A549 (cell line): ENCODE measurements around the gene ANKS1B. TPM values are rescaled to one million over a fixed set of nuclear protein-coding genes. Genes with fewer than 3 reads are reported as not detected.

Source experiments
- ATAC-seq, 2 experiments: fragments of 200-7000 bp in 1 of 2; fragments of >200 bp in 1 of 2; cut with Nextera tagmentation in 1 of 2; cut with Tn5 transposase in 1 of 2; 3 replicates each; pipeline versions ENCODE4 v1.8.0 to v1.9.1; 2018 to 2020; ENCODE audit warnings: mild to moderate bottlenecking in 1 of 2, moderate library complexity in 1 of 2
- CTCF ChIA-PET: fragments of 300-600 bp; sonication (Branson Sonifier 250); formaldehyde crosslinking; extraction: SDS; loops from one replicate; lab custom pipeline; 2021; ENCODE audit warnings: antibody characterized with exemption, inconsistent platforms; lab: Yijun Ruan, JAX
- POLR2A ChIA-PET: fragments of 350-600 bp; formaldehyde crosslinking; extraction: SDS; loops from one replicate; lab custom pipeline; 2021; ENCODE audit warnings: antibody characterized with exemption, inconsistent platforms; lab: Yijun Ruan, JAX
- DNase-seq, 2 experiments: peaks; one replicate each; pipeline versions ENCODE4 v3.0.0 to v3.0.0-alpha.2; 2011 to 2016; ENCODE audit warnings: low read depth in 1 of 2, low spot score in 1 of 2
- FAIRE-seq: peaks from 2 replicates; lab custom pipeline; 2011; peaks lifted over from hg19 to GRCh38; lab: Jason Lieb, UNC
- H3K27ac ChIP-seq, 2 experiments: fragments of >200 bp; sonication (Bioruptor Twin); formaldehyde crosslinking; 3 replicates each; pipeline ENCODE4 v1.5.1; 2016 to 2017
- H3K4me1 ChIP-seq: fragments of >200 bp; sonication (Bioruptor Twin); formaldehyde crosslinking; 3 replicates; pipeline ENCODE4 v1.6.1; 2016
- H3K4me2 ChIP-seq: fragments of >200 bp; sonication (Bioruptor Twin); formaldehyde crosslinking; 3 replicates; pipeline ENCODE4 v1.6.1; 2016
- H3K4me3 ChIP-seq: fragments of >200 bp; sonication (Bioruptor Twin); formaldehyde crosslinking; 3 replicates; pipeline ENCODE4 v1.5.1; 2016
- H3K9me3 ChIP-seq: fragments of >200 bp; sonication (Bioruptor Twin); formaldehyde crosslinking; 3 replicates; pipeline ENCODE4 v1.6.1; 2016
- CBX2 ChIP-seq: fragments of 200-600 bp; sonication (generic); IDR thresholded peaks from 2 replicates; pipeline ENCODE4 v1.6.1; 2016; ENCODE audit warnings: low read depth, mild to moderate bottlenecking, borderline replicate concordance
- CEBPB ChIP-seq, 2 experiments: fragments of >200 bp in 1 of 2; sonication (Bioruptor Twin) in 1 of 2; formaldehyde crosslinking in 1 of 2; IDR thresholded peaks; 2 replicates each; pipeline ENCODE4 v1.6.1; 2012 to 2016
- CHD4 ChIP-seq: fragments of 200-600 bp; sonication (generic); IDR thresholded peaks from 2 replicates; pipeline ENCODE4 v1.6.1; 2016; ENCODE audit warnings: antibody characterized with exemption, mild to moderate bottlenecking, borderline replicate concordance
- HEYL ChIP-seq: fragments of 250-450 bp; sonication (Bioruptor Pico); IDR thresholded peaks from 2 replicates; pipeline ENCODE4 v1.8.0; 2021; ENCODE audit warnings: mild to moderate bottlenecking, moderate library complexity
- HOXA7 ChIP-seq: fragments of 250-450 bp; sonication (Bioruptor Pico); IDR thresholded peaks from 2 replicates; pipeline ENCODE4 v1.5.0; 2020; ENCODE audit warnings: mild to moderate bottlenecking, moderate library complexity
- JUN ChIP-seq, 2 experiments: fragments of >200 bp; sonication (Bioruptor Twin); formaldehyde crosslinking; IDR thresholded peaks; 2 replicates in 1 of 2; 3 replicates in 1 of 2; pipeline ENCODE4 v1.6.1; 2016 to 2017
- KDM1A ChIP-seq: fragments of 200-600 bp; sonication (generic); IDR thresholded peaks from 2 replicates; pipeline ENCODE4 v1.6.1; 2016; ENCODE audit warnings: low read depth, mild to moderate bottlenecking
- MAFK ChIP-seq: fragments of 450-650 bp; IDR thresholded peaks from 2 replicates; pipeline ENCODE4 v1.6.1; 2014; ENCODE audit not compliant: partially characterized antibody
- MAZ ChIP-seq: fragments of 150-350 bp; IDR thresholded peaks from 2 replicates; pipeline ENCODE4 v1.6.1; 2014; ENCODE audit warnings: antibody characterized with exemption, low read depth, low read length, borderline replicate concordance
- NFE2L2 ChIP-seq: fragments of 150-350 bp; conservative IDR thresholded peaks from 2 replicates; pipeline ENCODE4 v1.6.1; 2014; ENCODE audit warnings: low read length
- PHF8 ChIP-seq: fragments of 200-600 bp; sonication (generic); IDR thresholded peaks from 2 replicates; pipeline ENCODE4 v1.6.1; 2016; ENCODE audit warnings: low read depth, mild to moderate bottlenecking, antibody characterized with exemption, moderate library complexity, borderline replicate concordance
- RARB ChIP-seq: fragments of 250-450 bp; sonication (Bioruptor Pico); IDR thresholded peaks from 2 replicates; pipeline ENCODE4 v1.8.0; 2021; ENCODE audit warnings: mild to moderate bottlenecking, moderate library complexity
- TP53 ChIP-seq: fragments of 250-450 bp; sonication (Bioruptor Pico); IDR thresholded peaks from 2 replicates; pipeline ENCODE4 v1.5.0; 2021; ENCODE audit warnings: mild to moderate bottlenecking, moderate library complexity
- ZSCAN20 ChIP-seq: fragments of 250-450 bp; sonication (Bioruptor Pico); IDR thresholded peaks from 2 replicates; pipeline ENCODE4 v1.8.0; 2022; ENCODE audit warnings: mild to moderate bottlenecking, moderate library complexity
- WGBS: methylation state at CpG from one replicate; pipeline ENCODE4 v1.1.6; 2017; ENCODE audit errors: missing lambda C conversion rate; 5-methylcytosine and 5-hydroxymethylcytosine counted together
- polyA plus RNA-seq, 4 experiments: library from polyadenylated mRNA; depleted of rRNA in 3 of 4; stranded (reverse); fragments of >200 nt; fragmentation: RNase III in 1 of 4; extraction: RNeasy Plus Mini Kit Qiagen cat#74134 plus additional on column Dnase treatment in 1 of 4; gene quantifications; 2 replicates in 3 of 4; 3 replicates in 1 of 4; pipeline ENCODE4 v1.2.3, GENCODE V29; 2011 to 2017
- TF ChIP-seq, protein P1 (sequence below): fragments of >200 bp; sonication (Bioruptor Twin); formaldehyde crosslinking; IDR thresholded peaks from 2 replicates; pipeline ENCODE4 v1.6.1; 2016
- TF ChIP-seq, protein P2 (sequence below): IDR thresholded peaks from 2 replicates; pipeline ENCODE4 v1.6.1; 2012; ENCODE audit warnings: low read depth, borderline replicate concordance
- TF ChIP-seq, protein P3 (sequence below): fragments of 200-600 bp; sonication (generic); IDR thresholded peaks from 2 replicates; pipeline ENCODE4 v1.6.1; 2016; ENCODE audit warnings: antibody characterized with exemption, mild to moderate bottlenecking, moderate library complexity
- TF ChIP-seq, protein P4 (sequence below): fragments of >200 bp; sonication (Bioruptor Twin); formaldehyde crosslinking; IDR thresholded peaks from 3 replicates; pipeline ENCODE4 v1.6.1; 2016

The ANKS1B gene
- polyA plus RNA-seq, 2 of the 4 experiments (the other 2 are of a cell fraction) = 1.5 to 2.2 TPM

DNA sequence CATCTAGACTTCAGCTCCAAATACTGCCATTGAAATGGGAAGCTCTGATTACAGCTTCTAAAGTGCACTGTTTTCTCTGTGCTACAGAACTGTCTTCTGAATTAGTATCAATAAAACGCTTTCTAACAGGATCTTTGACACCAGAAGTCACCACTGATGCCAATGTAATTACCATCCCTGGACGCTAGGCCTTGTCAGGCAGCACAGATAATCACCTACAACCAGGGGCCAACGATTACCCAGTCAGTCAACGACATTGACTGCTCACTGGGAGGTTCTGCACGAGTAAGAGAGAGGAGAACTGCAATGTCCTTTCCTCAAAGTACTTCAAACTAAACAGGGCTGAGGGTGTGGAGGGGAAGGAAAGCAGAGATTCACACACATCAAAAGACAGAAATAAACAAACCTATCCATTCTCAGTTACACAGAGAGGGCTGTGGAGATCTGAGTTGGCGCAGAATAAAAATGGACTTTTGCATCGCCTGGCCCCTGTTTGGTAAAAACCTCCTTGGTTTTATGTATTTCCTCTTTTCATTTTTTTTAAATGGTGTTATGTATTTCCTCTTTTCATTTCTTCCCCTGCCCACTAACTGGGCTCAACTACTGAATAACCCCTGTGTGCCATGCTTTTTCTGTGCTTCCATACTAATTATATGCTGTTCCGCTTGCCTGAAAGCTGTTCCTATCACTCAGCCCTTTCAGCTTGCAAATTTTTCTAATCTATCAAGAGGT lies 847.4 kb downstream of the ANKS1B start:
- H3K9me3 ChIP-seq = no peaks in the 10 kb centered on the region
- FAIRE-seq = no peak
- no peak for DNase-seq
- H3K27ac ChIP-seq = no peak overlapping the region
- no peaks in the 10 kb centered on the region for H3K4me1 ChIP-seq
- TF ChIP-seq CHD4 (no peak), NFE2L2 (no peak), ZSCAN20 (CRISPR knock-in tag) (no peak), CEBPB (IDR thresholded peaks at IDR 0.05) (no peak), KDM1A (no peak), RARB (CRISPR knock-in tag) (no peak), MAZ (no peak)
- TF ChIP-seq, protein P1, sequence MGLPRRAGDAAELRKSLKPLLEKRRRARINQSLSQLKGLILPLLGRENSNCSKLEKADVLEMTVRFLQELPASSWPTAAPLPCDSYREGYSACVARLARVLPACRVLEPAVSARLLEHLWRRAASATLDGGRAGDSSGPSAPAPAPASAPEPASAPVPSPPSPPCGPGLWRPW = no peak
- ATAC-seq = peak in 1 of 2 experiments; percentile 70; a peak in 3 of 6 replicates
- ChIA-PET CTCF (no interaction called here), POLR2A (no interaction called here)
- WGBS = 22% methylated on average over 8 of the region's 8 CpGs
- no peak overlapping the region for H3K4me2 ChIP-seq
- no peak overlapping the region for H3K4me3 ChIP-seq

DNA sequence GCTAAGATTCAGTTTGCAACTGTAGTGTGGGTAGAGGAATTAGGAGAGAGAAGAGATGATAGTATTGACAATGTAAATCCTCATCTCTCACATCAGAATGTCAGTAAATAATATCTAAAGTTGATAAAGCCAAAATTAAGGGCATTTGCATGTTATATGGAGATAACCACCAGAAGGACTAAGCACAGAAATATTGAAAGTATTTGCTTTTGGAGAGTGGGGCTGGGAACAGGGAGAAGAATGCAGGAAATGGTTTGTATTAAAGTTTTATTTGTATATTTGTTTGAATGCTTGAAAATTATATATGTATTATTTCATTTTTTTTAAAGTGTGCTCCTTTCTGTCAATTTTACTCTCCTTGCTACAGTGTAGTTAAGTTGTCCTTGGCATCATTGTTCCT lies 848.2 kb downstream of the ANKS1B start:
- TF ChIP-seq TP53 = no peak
- no peak for TF ChIP-seq PHF8
- Histone ChIP-seq H3K4me3 (no peak overlapping the region), H3K9me3 (no peaks in the 10 kb centered on the region), H3K4me1 (no peaks in the 10 kb centered on the region), H3K27ac (no peak overlapping the region), H3K4me2 (no peak overlapping the region)
- FAIRE-seq = no peak
- no peak for DNase-seq
- no peak for ATAC-seq
- POLR2A ChIA-PET = no interaction called here
- CTCF ChIA-PET = no interaction called here

DNA sequence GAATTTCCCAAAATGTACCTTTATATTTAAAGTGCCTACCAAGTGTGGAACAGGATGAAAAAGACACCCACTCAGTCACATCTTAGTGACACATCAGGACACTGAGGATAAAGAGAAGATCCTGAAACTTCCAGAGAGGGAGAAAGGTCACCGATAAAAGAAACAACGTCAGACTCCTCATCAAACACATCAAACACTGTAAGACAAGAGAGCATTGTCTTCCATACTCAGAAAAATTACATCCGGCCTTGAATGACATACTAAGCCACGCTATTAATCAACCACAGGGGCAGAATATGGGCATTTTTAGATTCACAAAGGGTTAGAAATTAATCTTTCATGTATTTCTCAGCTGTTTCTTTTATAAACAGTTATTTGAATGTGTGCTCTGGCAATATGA lies 849.4 kb downstream of the ANKS1B start:
- TF ChIP-seq, protein P2, sequence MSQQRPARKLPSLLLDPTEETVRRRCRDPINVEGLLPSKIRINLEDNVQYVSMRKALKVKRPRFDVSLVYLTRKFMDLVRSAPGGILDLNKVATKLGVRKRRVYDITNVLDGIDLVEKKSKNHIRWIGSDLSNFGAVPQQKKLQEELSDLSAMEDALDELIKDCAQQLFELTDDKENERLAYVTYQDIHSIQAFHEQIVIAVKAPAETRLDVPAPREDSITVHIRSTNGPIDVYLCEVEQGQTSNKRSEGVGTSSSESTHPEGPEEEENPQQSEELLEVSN = no peak
- TF ChIP-seq CBX2 (no peak), HOXA7 (CRISPR knock-in tag) (no peak), MAFK (no peak), JUN (IDR thresholded peaks at IDR 0.05) (no peak), HEYL (CRISPR knock-in tag) (no peak)
- TF ChIP-seq, protein P3, sequence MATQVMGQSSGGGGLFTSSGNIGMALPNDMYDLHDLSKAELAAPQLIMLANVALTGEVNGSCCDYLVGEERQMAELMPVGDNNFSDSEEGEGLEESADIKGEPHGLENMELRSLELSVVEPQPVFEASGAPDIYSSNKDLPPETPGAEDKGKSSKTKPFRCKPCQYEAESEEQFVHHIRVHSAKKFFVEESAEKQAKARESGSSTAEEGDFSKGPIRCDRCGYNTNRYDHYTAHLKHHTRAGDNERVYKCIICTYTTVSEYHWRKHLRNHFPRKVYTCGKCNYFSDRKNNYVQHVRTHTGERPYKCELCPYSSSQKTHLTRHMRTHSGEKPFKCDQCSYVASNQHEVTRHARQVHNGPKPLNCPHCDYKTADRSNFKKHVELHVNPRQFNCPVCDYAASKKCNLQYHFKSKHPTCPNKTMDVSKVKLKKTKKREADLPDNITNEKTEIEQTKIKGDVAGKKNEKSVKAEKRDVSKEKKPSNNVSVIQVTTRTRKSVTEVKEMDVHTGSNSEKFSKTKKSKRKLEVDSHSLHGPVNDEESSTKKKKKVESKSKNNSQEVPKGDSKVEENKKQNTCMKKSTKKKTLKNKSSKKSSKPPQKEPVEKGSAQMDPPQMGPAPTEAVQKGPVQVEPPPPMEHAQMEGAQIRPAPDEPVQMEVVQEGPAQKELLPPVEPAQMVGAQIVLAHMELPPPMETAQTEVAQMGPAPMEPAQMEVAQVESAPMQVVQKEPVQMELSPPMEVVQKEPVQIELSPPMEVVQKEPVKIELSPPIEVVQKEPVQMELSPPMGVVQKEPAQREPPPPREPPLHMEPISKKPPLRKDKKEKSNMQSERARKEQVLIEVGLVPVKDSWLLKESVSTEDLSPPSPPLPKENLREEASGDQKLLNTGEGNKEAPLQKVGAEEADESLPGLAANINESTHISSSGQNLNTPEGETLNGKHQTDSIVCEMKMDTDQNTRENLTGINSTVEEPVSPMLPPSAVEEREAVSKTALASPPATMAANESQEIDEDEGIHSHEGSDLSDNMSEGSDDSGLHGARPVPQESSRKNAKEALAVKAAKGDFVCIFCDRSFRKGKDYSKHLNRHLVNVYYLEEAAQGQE = no peak
- TF ChIP-seq, protein P4, sequence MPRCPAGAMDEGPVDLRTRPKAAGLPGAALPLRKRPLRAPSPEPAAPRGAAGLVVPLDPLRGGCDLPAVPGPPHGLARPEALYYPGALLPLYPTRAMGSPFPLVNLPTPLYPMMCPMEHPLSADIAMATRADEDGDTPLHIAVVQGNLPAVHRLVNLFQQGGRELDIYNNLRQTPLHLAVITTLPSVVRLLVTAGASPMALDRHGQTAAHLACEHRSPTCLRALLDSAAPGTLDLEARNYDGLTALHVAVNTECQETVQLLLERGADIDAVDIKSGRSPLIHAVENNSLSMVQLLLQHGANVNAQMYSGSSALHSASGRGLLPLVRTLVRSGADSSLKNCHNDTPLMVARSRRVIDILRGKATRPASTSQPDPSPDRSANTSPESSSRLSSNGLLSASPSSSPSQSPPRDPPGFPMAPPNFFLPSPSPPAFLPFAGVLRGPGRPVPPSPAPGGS = no peak
- TF ChIP-seq, protein P1 = no peak
- ChIA-PET POLR2A (no interaction called here), CTCF (no interaction called here)
- Histone ChIP-seq H3K4me3 (no peak overlapping the region), H3K4me2 (no peak overlapping the region), H3K27ac (no peak overlapping the region), H3K9me3 (no peaks in the 10 kb centered on the region), H3K4me1 (no peaks in the 10 kb centered on the region)
- DNase-seq = no peak
- FAIRE-seq = no peak
- WGBS = 10% methylated on average over 4 of the region's 4 CpGs
- no peak for ATAC-seq
